OCI-M2 (cell line): ENCODE results near the gene SEC63.
"Not testable (repeated sequence)": the region's sequence is repeated elsewhere in the genome, so short reads cannot be mapped to it uniquely, and the experiment has no call there.

Source experiments
- DNase-seq: peaks from one replicate; lab custom pipeline; 2025; ENCODE audit not compliant: unreplicated experiment; lab: John Stamatoyannopoulos, UW

SEC63 gene

GRCh38 chr6:107931894-107932293 lies 26.1 kb downstream of the SEC63 start:
- DNase-seq, result no peak

GRCh38 chr6:107928984-107929383 lies 29.0 kb downstream of the SEC63 start:
- DNase-seq, result no peak

- DNase-seq, result not testable (repeated sequence)
Measured at GRCh38 chr6:107926697-107927544, 31.1 kb downstream of the SEC63 start.

- no peak for DNase-seq
Measured at GRCh38 chr6:107917451-107918375, 40.3 kb downstream of the SEC63 start.

GRCh38 chr6:107916961-107917360 lies 41.0 kb downstream of the SEC63 start:
- DNase-seq, result not testable (repeated sequence)

- DNase-seq, result no peak
Measured at GRCh38 chr6:107911692-107912091, 46.3 kb downstream of the SEC63 start.

GRCh38 chr6:107894809-107895396 lies 63.1 kb downstream of the SEC63 start:
- DNase-seq, result no peak

- DNase-seq, result not testable (repeated sequence)
Measured at GRCh38 chr6:107890431-107890830, 67.6 kb downstream of the SEC63 start.

- DNase-seq, result not testable (repeated sequence)
Measured at GRCh38 chr6:107885950-107886349, 72.1 kb downstream of the SEC63 start.

GRCh38 chr6:107879941-107880340 lies 78.1 kb downstream of the SEC63 start:
- no peak for DNase-seq

- DNase-seq, result no peak
Measured at GRCh38 chr6:107877968-107878367, 80.0 kb downstream of the SEC63 start.

GRCh38 chr6:107871976-107872375 lies 86.0 kb downstream of the SEC63 start:
- DNase-seq, result no peak

- DNase-seq, result not testable (repeated sequence)
Measured at GRCh38 chr6:107871512-107871911, 86.5 kb downstream of the SEC63 start.

GRCh38 chr6:107871016-107871415 lies 87.0 kb downstream of the SEC63 start:
- DNase-seq, result no peak

- no peak for DNase-seq
Measured at GRCh38 chr6:107870381-107870780, 87.6 kb downstream of the SEC63 start.

GRCh38 chr6:107869871-107870270 lies 88.1 kb downstream of the SEC63 start:
- DNase-seq, result no peak

GRCh38 chr6:107868867-107869611 lies 89.0 kb downstream of the SEC63 start:
- DNase-seq, result no peak

GRCh38 chr6:107867302-107867615 lies 90.7 kb downstream of the SEC63 start:
- no peak for DNase-seq

GRCh38 chr6:107866606-107867301 lies 91.3 kb downstream of the SEC63 start:
- DNase-seq, result no peak
